Activated CD4-positive, alpha-beta T cell treated with anti-CD3 and anti-CD28 coated beads, Interleukin-2, amount 50 U/mL, for 16 hours (primary cell): Measurements from ENCODE around the gene TMEM175.
"Not testable (repeated sequence)": the region's sequence is repeated elsewhere in the genome, so short reads cannot be mapped to it uniquely, and the experiment has no call there.

ENCODE experiments used
- DNase-seq: peaks from one replicate; pipeline ENCODE4 v3.0.0-alpha.2; 2020

Gene TMEM175

DNA sequence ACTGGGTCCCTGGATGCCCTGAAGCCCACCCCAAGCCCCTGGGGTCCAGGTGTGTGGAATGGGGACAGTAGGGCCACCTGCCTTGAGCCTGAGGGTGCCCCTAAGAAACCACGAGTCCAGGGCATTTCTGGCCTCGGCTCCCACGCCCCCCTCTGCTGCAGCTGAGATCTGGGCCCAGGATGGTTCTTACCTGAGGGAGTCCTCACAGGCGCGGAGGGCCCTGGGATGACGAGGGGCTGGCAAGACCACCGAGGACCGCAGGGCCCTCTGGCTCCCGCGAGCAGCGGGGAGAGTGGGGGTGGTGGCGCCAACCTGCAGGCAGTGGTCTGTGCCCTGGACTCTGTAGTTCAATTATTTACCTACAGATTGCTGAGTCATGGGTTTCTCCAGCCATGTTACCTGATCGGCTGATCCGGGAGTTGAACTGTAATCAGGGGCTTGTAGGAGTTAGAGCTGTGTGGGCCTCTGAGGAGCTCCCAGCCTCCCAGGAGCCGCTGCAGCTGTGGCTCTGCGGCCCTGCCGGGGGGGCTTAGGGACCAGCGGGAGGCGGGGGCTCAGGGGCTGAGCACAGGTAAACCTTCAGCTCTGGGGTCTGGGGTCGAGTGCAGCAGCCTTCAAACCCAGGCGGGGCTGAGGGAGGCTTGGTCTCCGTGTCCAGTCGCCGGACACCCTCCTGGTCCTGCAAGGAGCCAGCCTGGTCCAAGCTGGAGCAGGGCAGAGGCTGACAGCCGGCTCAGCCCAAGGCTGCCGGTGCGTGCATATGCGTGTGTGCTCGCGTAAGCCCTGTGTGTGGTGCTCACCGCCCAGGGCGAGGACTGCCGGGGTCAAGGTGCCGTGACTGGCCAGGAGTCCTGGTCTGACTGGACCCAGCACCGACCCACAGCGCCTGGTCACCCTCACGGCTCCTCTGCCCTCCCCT lies 61.1 kb downstream of the TMEM175 start, which contains the start of gene SLC26A1:
SLC26A1 (minus strand) TSS at position 294 of the 919 bp plus-strand sequence. CDS start 1,701 bp downstream, outside the sequence.
- no peak for DNase-seq

DNA sequence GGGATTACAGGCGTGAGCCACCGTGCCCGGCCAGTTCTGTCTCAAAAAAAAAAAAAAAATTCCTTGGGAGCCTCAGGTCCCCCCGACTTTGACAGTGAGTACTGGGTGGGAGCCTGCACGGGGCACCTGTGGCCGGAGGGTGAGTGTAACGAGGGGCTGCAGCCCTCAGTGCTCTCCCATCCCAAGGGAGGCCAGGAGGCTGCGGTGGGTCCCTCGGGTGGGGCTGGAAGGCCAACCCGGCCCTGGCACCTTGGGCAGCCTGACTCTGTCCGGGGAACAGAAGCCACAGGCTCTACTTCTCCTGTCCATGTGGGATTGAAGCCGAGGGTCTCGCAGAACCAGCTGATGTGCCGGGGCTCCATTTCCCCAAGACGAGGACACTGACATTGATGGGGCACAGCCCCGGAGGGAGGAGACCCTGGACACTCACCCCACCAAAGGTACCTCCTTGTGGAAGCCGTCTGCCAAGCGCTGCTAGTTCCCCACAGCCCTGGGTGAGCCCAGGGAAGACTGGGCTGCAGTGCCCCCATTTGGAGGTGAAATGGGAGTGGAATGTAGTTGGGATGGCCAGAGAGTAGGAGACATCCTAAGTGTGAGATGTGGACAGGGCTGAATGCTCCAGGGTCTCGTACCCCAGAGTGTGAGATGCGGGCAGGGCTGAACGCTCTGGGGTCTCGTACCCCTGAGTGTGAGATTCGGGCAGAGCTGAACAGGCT lies 63.2 kb downstream of the TMEM175 start:
- no peak for DNase-seq

DNA sequence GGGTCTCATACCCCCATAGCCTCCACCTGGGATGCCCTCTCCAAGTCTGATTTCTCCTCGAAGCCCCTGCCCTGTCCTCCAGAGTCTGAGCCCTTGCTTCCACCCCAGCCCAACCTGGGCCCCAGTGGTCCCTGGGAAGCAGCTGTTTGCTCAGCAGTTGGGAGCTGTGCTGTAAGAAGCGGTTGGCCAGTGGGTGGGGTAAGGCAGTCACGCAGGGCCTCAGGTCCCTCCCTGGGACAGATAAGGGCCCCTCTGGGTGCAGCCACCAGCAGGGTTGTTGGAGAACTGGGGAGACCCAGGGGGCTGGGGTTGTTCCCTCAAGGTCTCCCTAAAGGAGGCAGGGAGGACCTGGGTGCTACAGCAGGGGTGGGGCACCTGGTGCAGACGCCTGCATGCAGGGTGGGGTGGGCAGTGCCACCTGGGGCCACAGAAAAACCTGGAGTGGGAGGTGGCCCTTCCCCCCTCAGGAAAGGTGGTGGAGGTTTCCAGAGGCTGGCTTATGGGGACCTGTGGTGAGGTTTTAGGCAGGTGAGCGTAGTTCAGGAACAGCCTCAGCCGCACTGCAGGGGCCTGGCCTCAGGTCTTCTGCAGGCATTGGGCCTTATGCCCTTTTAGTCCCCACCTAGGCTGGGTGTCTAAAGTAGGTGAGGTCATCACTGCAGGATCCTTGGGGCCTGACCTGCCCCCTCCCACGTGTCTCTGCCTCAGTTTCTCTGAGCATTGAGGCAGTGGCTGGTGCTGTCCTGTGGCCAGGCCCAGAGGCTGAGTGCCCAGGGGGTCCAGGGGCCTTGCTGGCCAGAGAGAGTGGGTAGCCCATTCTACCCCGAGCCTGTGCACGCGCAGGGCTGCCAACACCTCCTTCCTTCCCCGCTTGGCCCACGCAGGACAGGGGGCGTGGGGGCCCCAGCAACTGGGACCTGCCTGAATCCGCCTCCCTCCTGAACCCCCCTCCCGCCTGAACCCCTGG lies 64.1 kb downstream of the TMEM175 start:
- DNase-seq, result no peak

DNA sequence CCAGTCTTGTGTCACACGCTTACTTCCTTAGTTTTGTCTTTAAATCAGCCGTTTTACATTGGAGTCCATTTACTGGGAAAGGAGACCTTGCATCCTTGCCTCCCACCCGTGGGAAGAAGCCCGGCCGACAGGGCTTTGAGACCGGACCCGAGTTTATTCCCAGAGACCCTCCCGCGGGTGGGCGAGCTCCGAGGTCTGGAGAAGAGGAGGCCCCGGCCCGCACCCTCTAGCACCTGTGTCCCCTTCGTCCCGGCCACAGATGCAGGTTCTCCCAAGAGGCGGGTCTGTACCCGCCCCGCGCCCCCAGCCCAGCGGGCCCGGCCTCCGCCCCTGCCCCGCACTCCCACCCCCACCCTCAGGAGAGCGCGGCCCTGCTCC lies 64.7 kb downstream of the TMEM175 start:
- no peak for DNase-seq

DNA sequence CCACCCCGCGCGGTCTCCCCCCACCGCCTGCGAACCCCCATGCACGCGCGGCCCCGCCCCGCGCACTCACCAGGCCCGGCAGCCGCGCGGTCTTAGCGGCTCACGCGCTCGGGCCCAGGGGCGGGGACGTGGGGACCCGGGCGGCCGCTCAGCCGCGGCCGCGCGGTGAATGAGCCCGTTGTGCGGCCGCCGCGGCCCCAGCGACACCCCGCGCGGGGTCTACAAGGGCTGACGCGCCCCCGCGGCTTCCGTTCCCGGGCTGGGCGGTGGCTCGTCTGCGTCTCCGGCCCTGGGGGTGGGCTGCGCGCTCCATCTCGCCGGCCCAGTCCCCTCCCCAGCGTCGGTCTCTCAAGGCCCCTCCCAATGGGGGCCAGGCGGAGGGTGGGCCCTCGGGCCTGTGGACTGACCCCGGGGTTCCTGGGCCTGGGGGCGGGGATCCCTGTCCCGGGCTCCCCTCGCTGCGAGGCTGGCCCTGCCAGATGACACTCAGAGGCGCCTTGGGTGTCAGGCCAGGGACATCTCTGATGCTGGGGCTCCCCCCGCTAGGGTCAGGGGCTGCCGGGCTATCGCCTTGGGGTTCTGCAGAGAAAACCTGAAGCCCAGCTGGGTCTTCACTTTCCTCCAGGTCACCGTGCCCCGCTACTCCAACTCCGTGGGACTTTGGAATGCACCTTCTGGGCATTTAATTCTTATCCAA lies 65.3 kb downstream of the TMEM175 start:
- no peak for DNase-seq

DNA sequence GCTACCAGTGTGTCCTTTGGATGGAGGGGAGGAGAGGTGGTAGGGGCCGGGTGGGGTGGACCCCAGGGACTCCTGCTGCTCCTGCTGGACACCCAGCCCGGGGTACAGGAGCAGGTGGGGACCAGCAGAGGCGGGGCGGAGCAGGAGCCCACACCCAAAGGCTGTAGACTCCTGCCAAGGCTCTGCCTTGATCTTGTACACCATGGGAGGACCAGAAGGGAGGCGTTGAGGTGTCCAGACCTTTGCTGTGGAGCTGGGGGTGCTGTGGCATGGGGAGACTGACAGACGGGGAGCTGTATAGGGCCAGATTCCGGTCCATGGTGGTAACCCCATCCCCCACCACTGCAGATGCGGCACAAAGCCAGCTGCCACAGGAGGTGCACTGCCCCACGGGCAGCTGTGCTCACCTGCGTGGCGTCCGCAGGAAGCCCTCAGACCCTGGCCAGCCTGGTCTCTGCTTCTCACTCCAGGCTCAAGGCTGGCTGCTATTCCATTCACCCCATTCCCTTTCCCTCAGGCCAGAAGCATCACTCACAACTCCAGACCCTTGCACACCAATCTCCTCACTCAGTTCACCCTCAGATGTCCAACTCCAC lies 65.9 kb downstream of the TMEM175 start:
- no peak for DNase-seq

DNA sequence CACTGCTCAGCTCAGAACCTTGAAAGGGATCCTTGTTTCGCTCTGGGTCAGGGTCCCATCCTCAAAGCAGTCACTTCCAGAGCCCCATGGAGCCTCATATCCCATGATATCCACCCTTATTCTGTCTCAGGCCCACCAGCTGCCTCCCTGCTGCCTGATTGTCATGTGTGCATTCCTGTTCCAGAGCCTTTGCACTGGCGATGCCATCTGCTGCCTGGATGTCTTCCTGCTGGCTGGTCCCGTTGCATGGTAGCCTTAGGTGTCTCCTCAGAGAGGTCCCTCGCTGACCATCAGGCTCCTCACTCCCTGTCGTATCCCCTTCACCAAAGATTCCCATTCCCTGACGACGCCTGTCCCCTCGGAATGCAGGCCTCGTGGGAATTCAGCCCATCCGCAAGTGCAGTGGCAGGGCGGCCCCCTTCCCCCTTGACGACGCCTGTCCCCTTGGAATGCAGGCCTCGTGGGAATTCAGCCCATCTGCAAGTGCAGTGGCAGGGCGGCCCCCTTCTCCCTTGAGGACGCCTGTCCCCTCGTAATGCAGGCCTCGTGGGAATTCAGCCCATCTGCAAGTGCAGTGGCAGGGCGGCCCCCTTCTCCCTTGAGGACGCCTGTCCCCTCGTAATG lies 67.1 kb downstream of the TMEM175 start:
- DNase-seq, result not testable (repeated sequence)

DNA sequence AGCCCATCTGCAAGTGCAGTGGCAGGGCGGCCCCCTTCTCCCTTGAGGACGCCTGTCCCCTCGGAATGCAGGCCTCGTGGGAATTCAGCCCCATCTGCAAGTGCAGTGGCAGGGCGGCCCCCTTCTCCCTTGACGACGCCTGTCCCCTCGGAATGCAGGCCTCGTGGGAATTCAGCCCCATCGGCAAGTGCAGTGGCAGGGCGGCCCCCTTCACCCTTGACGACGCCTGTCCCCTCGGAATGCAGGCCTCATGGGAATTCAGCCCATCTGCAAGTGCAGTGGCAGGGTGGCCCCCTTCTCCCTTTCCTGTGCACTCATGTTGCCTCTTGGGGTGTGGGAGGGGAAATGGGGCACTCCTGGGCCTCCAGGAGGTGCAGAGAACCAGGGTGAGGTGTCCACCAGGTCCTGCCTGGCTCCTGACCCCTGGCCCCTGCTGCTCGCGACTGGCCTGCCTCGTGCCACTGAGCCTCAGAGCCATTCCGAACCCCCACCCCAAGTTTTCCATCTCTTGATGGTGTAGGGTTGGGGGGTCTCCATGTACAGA lies 67.7 kb downstream of the TMEM175 start:
- no peak for DNase-seq

DNA sequence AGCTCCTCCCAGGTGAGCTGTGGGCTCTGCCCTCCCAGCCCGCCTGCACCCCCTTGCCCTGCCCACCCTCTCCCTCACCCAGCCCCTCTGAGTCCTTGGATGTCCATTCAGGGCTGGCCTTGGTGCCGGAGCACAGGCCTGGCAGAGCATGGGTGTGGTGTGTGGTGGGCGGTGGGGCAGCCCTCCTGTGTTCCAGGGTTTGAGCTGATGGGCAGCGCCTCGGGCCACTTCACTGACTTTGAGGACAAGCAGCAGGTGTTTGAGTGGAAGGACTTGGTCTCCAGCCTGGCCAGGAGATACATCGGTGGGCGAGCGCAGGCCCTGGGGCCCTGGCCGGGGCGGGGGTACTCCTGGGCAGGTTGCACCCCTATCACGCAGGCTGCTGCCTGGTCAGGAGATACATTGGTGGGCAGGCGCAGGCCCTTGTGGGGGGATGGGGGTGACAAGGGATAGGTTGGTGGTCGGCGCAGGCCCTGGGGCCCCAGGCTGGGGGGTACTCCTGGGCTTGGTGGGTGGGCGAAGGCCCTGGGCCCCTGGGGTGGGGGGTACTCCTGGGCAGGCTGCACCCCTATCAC lies 68.5 kb downstream of the TMEM175 start:
- no peak for DNase-seq

DNA sequence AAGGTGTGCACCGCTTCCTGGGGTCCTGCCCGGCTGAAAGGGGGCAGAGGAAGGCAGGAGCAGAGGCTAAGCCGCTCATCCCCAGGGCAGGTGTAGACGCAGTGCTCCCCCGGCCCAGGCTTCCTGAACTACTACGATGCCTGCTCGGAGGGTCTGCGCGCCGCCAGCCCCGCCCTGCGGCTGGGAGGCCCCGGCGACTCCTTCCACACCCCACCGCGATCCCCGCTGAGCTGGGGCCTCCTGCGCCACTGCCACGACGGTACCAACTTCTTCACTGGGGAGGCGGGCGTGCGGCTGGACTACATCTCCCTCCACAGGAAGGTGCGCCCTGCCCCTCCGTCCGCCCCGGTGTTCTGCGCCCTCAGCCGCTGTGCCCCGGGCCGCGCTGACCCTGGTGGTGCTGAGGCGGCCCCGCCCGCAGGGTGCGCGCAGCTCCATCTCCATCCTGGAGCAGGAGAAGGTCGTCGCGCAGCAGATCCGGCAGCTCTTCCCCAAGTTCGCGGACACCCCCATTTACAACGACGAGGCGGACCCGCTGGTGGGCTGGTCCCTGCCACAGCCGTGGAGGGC lies 69.4 kb downstream of the TMEM175 start:
- no peak for DNase-seq

DNA sequence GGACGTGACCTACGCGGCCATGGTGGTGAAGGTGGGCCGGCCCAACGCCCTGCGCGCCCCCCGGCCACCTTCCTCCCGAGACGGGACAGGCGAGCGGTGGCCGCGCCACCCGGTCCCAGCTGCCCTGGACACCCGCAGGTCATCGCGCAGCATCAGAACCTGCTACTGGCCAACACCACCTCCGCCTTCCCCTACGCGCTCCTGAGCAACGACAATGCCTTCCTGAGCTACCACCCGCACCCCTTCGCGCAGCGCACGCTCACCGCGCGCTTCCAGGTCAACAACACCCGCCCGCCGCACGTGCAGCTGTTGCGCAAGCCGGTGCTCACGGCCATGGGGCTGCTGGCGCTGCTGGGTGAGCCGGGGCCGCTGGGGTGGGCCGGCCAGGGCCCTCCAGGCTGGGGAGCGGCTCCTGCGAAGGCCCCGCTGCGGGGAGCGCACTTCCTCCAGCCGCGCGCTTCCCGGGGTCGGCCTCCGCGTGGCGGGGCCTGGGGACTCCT lies 69.9 kb downstream of the TMEM175 start:
- peak; percentile 14 for DNase-seq

DNA sequence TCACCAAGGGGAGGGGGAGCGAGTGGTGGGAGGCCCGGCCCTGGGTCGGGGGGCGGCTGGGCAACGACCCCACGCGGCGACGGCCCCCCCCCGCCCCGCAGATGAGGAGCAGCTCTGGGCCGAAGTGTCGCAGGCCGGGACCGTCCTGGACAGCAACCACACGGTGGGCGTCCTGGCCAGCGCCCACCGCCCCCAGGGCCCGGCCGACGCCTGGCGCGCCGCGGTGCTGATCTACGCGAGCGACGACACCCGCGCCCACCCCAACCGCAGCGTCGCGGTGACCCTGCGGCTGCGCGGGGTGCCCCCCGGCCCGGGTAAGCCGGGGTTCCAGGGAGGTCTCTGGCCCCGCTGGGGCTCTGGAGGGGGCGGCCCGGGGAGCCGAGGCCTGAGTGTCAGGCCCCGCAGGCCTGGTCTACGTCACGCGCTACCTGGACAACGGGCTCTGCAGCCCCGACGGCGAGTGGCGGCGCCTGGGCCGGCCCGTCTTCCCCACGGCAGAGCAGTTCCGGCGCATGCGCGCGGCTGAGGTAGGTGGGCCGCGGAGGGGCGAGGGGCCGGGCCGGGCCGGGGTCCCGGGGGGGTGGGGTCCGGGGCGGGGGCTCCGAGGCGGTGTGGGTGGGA lies 70.5 kb downstream of the TMEM175 start:
- DNase-seq, result no peak

DNA sequence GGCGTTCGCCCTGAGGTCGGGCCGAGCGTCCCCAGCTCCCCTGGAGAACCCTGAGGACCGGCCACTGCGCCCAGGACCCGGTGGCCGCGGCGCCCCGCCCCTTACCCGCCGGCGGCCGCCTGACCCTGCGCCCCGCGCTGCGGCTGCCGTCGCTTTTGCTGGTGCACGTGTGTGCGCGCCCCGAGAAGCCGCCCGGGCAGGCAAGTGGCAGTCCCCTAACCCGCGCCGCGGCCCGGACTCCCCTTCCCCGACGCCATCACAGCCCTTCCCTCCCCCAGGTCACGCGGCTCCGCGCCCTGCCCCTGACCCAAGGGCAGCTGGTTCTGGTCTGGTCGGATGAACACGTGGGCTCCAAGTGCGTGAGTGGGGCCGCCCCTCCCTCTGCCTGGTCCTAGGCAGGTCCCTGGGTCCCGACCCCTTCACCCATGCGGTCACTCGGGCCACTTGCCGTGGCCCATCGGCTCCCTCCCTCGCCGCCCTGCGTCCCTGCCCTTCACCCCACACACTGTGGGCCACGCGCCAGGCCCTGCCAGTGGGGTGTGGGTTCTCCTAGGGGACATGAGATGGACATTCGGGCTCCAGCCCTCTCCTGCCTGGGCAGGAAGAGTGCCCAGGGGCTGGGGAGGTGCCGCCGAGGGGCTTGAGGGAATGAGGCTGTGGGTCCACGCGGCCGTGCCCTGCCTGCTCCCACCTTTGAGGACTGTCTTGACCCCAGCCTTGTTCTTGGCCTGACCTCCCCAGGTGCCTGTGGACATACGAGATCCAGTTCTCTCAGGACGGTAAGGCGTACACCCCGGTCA lies 71.2 kb downstream of the TMEM175 start:
- no peak for DNase-seq

DNA sequence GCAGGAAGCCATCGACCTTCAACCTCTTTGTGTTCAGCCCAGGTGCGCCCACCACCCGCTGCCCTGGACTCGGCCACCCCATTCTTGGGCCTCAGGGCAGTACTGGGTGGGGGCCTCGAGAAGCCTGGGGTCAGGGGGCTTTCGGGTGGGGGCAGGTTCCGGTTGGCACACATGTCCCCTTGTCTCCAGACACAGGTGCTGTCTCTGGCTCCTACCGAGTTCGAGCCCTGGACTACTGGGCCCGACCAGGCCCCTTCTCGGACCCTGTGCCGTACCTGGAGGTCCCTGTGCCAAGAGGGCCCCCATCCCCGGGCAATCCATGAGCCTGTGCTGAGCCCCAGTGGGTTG lies 71.8 kb downstream of the TMEM175 start:
- DNase-seq, result no peak

DNA sequence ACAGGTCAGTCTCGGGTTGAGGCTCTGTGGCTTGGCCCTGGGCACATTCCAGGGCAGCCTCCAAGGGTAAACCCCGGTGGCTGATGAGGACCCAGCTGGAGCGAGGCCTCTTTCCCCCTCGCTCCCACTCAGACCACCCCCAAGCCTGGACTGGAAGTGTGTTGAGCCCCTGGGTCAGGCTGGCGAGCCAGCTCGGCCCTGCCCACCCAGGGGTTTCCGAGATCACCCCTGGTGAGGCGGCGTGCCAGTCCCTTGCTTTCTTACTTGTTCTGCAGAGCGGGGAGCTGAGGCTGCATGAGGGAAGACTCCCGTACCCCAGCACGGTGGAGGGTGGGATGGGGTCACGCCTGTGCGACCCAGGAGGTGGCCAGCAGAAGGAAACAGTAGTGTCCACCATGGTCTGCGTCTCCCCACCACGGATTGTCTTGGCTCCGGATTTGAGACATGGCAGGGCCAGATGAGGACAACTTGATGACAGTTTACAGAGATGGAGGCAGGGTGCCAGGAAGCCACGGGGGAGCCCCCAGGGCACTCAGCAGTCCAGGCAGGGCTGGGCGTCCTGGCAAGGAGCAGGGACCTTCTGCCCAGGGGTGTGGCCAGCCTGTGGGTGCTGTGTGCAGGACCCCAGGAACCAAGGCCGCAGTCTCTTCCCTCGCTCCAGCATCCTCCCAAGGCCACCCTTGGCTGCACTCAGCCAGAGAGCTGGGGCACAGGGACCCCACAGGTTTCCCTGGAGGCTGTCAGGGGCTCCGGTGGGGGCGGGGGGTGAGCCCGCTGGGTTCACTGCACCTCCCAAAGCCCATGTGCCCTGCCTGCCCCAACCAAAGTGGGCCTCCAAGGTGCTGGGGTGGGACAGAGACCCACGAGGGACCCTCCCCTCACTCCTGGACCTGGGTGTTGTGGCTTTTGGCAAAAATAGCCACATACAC lies 72.6 kb downstream of the TMEM175 start:
- no peak for DNase-seq

DNA sequence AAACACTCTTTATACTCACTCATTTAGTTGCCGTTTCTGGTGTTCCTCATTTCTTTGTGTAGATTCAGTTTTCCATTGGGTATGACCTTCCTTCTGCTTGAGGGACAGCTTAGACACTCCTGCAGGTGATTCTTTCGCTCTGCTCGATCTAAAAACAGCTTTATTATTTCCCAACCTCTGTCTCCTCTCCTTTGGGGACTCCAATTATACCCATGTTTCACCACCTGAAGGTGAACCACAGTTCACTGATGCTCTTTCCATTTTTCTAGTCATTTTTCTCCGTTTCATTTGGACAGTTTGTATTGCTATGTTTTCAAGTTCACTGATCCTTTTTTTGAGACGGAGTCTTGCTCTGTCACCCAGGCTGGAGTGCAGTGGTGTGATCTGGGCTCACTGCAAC lies 74.6 kb downstream of the TMEM175 start:
- no peak for DNase-seq
